ENCODE data around the gene UGT3A2. TPM values are rescaled to one million over a fixed set of nuclear protein-coding genes. Genes with fewer than 3 reads are reported as not detected.

UGT3A2 gene
- polyA plus RNA-seq, 3 donors, result not detected

DNA sequence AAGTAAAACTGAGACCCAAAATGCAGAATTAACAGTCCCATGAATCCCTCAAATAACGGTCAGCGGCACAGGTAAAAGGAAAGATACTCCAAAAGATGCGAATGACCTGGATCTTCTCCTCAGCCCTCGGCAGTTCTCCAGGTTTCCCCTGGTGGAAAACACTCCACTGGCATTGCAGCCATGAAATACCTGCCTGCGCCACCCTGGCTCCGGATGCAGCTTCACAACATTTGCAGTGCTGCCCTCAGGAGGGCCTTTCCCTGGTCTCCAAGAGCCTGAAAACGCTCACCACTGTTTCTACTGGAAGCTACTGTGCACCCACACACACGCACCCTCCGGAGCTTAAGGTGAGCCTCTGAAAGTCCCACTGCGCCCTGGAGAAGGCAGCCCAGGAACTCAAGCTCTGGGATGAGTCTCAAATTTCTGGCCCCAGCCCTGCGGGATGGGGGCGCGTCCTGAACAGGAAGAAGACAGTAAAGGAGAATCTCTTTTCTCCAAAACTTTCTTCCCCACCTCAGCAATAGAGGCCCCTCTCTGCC lies 612 bp downstream of the UGT3A2 start:
- H2AFZ ChIP-seq (ENCODE audit: insufficient read depth, low read depth, low read length, poor library complexity, severe bottlenecking), result peak overlapping the region; percentile 62
- 41% methylated on average over 9 of the region's 13 CpGs for WGBS (ENCODE audit: insufficient coverage)
- peak overlapping the region; percentile 62 for H3K4me2 ChIP-seq (replicated peaks; ENCODE audit: extremely low read depth, low read length, poor library complexity, severe bottlenecking)

DNA sequence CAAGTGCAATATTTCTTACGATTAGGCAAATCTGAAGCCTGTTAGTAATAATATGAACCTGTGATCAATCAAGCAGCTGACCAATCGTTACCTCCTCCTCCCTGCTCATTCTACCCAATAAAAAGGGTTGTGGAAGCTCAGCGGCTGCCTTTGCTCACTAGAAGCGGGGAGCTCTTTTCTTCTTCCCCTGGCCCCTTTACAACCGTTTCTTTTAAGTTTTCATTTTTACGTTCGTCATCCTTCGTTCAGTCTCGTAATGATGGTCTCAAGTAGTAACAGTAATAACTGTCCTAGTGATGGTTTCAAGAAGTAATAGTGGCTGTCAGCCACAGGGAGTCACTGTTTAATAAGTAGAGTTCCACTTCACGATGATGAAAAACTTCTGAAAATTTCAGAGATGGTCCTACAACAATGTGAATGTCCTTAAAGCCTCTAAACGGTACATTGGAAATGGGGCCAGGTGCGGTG lies 6.2 kb downstream of the UGT3A2 start:
- Mint-ChIP-seq H3K4me3 (no peak overlapping the region), H3K4me1 (no peaks in the 10 kb centered on the region), H3K27ac (no peak overlapping the region), H3K36me3 (no peaks in the 10 kb centered on the region), H3K9me3 (peaks cover 0 to 5% (median 0%) of the 10 kb centered on the region in 7 donors), H3K27me3 (ENCODE audit: low read depth in 3 of 3) (peaks cover 1 to 6% (median 2%) of the 10 kb centered on the region in 3 donors)
- H2AFZ ChIP-seq (ENCODE audit: insufficient read depth, low read depth, low read length, poor library complexity, severe bottlenecking), result no peak overlapping the region
- H3K27me3 ChIP-seq (ENCODE audit: control insufficient read depth in 2 of 2, insufficient read depth in 2 of 2, low read length in 2 of 2), result no peaks in the 10 kb centered on the region
- H3K27ac ChIP-seq (ENCODE audit: low read depth in 1 of 2, low read length in 2 of 2), result no peak overlapping the region
- 79% methylated on average over 3 of the region's 12 CpGs for WGBS (ENCODE audit: insufficient coverage)
- TF ChIP-seq, protein P1, sequence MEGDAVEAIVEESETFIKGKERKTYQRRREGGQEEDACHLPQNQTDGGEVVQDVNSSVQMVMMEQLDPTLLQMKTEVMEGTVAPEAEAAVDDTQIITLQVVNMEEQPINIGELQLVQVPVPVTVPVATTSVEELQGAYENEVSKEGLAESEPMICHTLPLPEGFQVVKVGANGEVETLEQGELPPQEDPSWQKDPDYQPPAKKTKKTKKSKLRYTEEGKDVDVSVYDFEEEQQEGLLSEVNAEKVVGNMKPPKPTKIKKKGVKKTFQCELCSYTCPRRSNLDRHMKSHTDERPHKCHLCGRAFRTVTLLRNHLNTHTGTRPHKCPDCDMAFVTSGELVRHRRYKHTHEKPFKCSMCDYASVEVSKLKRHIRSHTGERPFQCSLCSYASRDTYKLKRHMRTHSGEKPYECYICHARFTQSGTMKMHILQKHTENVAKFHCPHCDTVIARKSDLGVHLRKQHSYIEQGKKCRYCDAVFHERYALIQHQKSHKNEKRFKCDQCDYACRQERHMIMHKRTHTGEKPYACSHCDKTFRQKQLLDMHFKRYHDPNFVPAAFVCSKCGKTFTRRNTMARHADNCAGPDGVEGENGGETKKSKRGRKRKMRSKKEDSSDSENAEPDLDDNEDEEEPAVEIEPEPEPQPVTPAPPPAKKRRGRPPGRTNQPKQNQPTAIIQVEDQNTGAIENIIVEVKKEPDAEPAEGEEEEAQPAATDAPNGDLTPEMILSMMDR (IDR thresholded peaks at IDR 0.05), result no peak
- H3K4me1 ChIP-seq (ENCODE audit: control insufficient read depth in 1 of 2, insufficient read depth in 2 of 2, low read length in 2 of 2), result no peaks in the 10 kb centered on the region
- intact Hi-C loops (cut with micrococcal nuclease), result no loop called here
- H3K36me3 ChIP-seq (replicated peaks in 1 of 2; ENCODE audit: control insufficient read depth in 1 of 2, insufficient read depth in 2 of 2, low read length in 2 of 2), result no peaks in the 10 kb centered on the region
- H3K9me3 ChIP-seq (replicated peaks in 1 of 2; ENCODE audit: control insufficient read depth in 1 of 2, insufficient read depth in 1 of 2, low read length in 2 of 2), result no peaks in the 10 kb centered on the region
- no peaks in the 10 kb centered on the region for H3K79me2 ChIP-seq (ENCODE audit: insufficient read depth, low read length)
- no peak overlapping the region for H3K4me3 ChIP-seq (replicated peaks in 1 of 3; ENCODE audit: low read depth in 2 of 3, low read length in 3 of 3)
- H3K4me2 ChIP-seq (replicated peaks; ENCODE audit: extremely low read depth, low read length, poor library complexity, severe bottlenecking), result no peak overlapping the region
- DNase-seq, result no peak
- H4K20me1 ChIP-seq (ENCODE audit: insufficient read depth, low read length), result no peaks in the 10 kb centered on the region
- no peak overlapping the region for H3K9ac ChIP-seq (ENCODE audit: insufficient read depth, low read length, poor library complexity, severe bottlenecking)

More for the DNA sequence above, 612 bp downstream of the UGT3A2 start:
- no peaks in the 10 kb centered on the region for H3K36me3 Mint-ChIP-seq
- no peak overlapping the region for H3K27ac Mint-ChIP-seq
- Histone ChIP-seq H3K9ac (ENCODE audit: insufficient read depth, low read length, poor library complexity, severe bottlenecking) (no peak overlapping the region), H3K79me2 (ENCODE audit: insufficient read depth, low read length) (no peaks in the 10 kb centered on the region), H3K4me1 (ENCODE audit: control insufficient read depth in 1 of 2, insufficient read depth in 2 of 2, low read length in 2 of 2) (peaks cover 9 to 12% of the 10 kb centered on the region in 2 donors), H4K20me1 (ENCODE audit: insufficient read depth, low read length) (no peaks in the 10 kb centered on the region), H3K4me3 (replicated peaks in 1 of 3; ENCODE audit: low read depth in 2 of 3, low read length in 3 of 3) (peak overlapping the region in 1 of 3 experiments; percentile 56), H3K27ac (ENCODE audit: low read depth in 1 of 2, low read length in 2 of 2) (no peak overlapping the region), H3K36me3 (replicated peaks in 1 of 2; ENCODE audit: control insufficient read depth in 1 of 2, insufficient read depth in 2 of 2, low read length in 2 of 2) (no peaks in the 10 kb centered on the region), H3K27me3 (ENCODE audit: control insufficient read depth in 2 of 2, insufficient read depth in 2 of 2, low read length in 2 of 2) (peaks cover 0 to 8% of the 10 kb centered on the region in 2 donors), H3K9me3 (replicated peaks in 1 of 2; ENCODE audit: control insufficient read depth in 1 of 2, insufficient read depth in 1 of 2, low read length in 2 of 2) (no peaks in the 10 kb centered on the region)
- no peak for DNase-seq
- TF ChIP-seq, protein P1 (IDR thresholded peaks at IDR 0.05), result no peak
- intact Hi-C loops (cut with micrococcal nuclease), result no loop called here
- peaks cover 18% of the 10 kb centered on the region for H3K4me1 Mint-ChIP-seq
- H3K9me3 Mint-ChIP-seq, result peaks cover 0 to 5% (median 0%) of the 10 kb centered on the region in 7 donors
- peaks cover 10 to 21% (median 17%) of the 10 kb centered on the region in 3 donors for H3K27me3 Mint-ChIP-seq (ENCODE audit: low read depth in 3 of 3)
- H3K4me3 Mint-ChIP-seq, result peak overlapping the region in 1 of 2 donors; percentile 89
